ENCODE data around the gene SLC6A20.

The SLC6A20 gene

GRCh38 chr3:45800611-45801010 is 4.3 kb upstream of the SLC6A20 start:
- DNase-seq (ENCODE audit: low spot score) = peak; percentile 80

GRCh38 chr3:45799586-45799985 is 3.2 kb upstream of the SLC6A20 start:
- no peak for DNase-seq (ENCODE audit: low spot score)

GRCh38 chr3:45798034-45798433 is 1.7 kb upstream of the SLC6A20 start:
- DNase-seq (ENCODE audit: low spot score) = no peak

GRCh38 chr3:45796902-45797637 is 734 bp upstream of the SLC6A20 start:
- DNase-seq (ENCODE audit: low spot score) = no peak

DNA sequence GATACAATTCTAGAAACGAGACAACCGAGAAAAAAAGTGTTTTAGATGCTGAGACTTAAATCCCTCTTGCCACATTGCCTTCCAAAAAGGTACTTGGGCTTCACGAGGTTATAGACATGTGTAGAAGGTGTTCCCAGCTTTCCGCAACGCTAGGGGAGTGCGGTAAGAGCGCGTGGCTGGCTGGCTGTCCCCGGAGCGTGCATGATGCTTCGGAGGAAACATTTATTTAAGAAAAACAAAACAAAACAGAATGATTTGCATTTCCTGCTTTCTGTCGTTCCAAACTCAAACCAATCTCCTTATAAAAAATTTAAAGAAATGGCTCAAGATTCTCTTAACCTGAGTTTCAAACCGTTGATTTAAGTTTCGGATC is 841 bp downstream of the SLC6A20 start:
- DNase-seq (ENCODE audit: low spot score) = no peak

DNA sequence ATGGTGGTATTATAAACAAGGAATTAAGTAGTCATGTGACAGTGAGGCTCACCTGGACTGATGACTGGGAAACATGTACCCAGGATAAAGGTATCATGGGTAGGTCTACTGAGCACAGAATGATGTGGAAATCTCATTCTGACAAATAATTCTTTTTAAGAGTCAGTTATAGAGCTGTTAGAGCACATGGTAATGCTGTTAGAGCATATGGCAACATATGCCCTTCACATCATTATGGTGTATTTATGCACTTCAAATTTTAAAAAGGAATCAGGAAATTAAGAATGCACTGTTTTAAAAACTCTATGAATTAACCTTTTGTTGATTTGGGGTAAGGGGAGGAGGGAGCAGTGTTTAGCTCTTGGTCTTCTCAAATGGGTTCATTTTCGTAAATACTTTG is 1.7 kb downstream of the SLC6A20 start:
- DNase-seq (ENCODE audit: low spot score) = no peak

GRCh38 chr3:45794177-45794560 is 2.2 kb downstream of the SLC6A20 start:
- DNase-seq (ENCODE audit: low spot score) = no peak

DNA sequence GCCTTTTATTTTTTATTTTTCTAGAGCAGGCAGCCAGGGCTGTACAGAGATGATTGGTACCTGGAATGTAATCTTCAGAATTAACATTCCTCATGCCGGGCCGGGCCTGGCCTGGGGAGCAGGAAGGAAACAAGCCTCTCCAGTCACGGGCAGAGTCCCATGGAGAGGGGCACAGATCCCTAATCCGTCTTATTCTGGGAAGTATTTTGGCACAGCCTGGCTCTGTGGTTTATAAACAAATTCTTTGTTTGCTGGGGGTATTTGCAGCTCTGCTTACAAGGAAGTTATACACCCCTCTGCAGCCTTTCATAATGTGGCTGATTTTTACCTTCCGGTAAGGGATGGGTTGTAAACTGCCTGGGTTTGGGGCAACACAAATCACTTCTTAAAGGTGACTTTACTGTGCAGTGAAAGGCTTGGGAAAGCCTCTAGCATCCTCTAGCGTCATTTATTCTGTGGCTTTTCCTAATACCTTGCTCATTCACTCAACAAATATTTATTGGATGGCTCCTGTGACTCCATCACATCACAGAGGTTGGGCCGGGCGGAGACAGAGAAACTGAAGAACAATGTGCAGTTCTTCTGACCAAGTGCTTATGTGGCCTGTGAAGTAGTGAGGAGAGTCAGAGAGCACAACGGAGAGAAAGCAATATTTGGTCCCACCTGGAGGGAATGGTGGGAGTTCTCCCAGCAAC is 2.7 kb downstream of the SLC6A20 start:
- peak; percentile 69 for DNase-seq (ENCODE audit: low spot score)

- no peak for DNase-seq (ENCODE audit: low spot score)
Observed at GRCh38 chr3:45792516-45793172, 3.7 kb downstream of the SLC6A20 start.

GRCh38 chr3:45792036-45792435 is 4.3 kb downstream of the SLC6A20 start:
- DNase-seq (ENCODE audit: low spot score) = no peak

GRCh38 chr3:45790596-45790995 is 5.7 kb downstream of the SLC6A20 start:
- DNase-seq (ENCODE audit: low spot score) = no peak

- DNase-seq (ENCODE audit: low spot score) = no peak
Observed at GRCh38 chr3:45789235-45789812, 7.0 kb downstream of the SLC6A20 start.

DNA sequence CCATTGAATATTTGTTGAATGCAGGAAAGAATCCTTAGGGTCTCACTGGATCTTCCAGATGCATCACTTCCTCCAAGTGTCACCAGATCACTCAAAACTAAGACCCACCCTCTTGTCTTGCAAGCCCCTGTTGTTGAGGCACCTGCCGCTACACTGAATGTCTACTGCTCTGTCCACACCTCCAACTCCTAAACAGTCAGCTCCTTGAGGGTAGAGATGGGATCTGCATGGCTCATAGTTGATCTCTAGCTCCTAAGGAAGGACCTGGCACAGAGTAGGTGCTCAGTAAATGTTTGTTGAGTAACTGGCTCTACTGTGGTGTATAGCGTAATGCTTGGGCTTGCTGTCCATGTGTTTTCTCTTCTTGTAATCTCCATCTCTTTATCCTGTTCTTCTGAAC is 8.8 kb downstream of the SLC6A20 start:
- DNase-seq (ENCODE audit: low spot score) = no peak

DNA sequence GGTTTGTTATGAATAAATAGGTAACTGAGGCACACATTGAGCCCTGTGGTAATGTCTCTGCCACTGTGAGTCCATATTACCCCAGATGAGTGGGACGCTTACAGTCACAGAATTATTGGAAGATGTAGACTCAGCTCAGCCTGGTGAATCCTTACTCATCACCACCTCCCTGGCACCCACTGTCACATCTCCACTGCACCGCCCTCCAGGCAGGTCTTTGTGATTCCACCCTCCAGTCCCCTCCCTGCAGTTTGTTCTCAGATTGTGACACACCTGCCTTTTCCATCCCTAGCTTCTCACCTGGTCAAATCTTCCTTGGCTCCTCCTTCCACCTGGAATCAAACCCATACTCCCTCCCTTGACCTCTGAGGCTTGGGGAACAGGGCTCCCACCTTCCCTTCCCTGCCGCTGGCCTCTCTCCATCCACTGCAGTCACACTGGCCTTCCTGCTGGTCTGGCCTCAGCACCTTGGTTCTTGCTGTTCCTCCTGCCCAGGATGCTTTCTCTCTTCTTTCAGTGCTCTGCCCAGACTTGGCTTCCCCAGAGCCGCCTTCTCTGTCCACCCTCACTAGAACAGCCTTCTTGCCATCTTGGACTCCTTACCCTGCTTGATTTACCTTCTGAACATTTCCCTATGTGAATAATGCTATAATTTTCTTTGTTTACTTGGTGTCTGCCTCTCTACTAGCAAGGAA is 9.4 kb downstream of the SLC6A20 start:
- no peak for DNase-seq (ENCODE audit: low spot score)

DNA sequence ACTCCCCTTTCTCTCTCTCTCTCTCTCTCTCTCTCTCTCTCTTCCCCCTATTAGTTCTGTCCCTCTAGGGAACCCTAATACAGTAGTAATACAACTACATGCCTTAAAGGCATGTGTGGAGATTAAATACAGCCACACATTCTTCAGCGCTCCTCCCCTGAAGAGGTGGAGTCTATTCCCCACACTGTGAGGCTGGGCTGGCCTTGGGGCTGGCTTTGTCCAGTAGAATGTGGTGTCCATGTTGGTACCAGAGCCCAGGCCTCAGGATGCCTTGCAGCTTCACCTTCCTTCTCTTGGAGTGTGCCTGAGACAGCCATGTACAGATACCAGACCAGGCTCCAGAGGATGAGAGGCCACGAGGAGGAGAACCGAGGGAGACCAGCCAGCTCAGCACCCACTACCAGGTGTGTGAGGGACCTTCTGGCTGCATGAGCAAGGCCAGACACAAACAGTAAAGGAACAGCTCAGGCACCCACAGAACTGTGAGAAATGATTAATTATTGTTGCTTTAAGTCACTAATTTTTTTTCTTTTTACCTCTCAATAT is 10.7 kb downstream of the SLC6A20 start:
- DNase-seq (ENCODE audit: low spot score) = no peak

GRCh38 chr3:45783667-45784066 is 12.7 kb downstream of the SLC6A20 start:
- no peak for DNase-seq (ENCODE audit: low spot score)

- no peak for DNase-seq (ENCODE audit: low spot score)
Observed at GRCh38 chr3:45782381-45782780, 14.0 kb downstream of the SLC6A20 start.

DNA sequence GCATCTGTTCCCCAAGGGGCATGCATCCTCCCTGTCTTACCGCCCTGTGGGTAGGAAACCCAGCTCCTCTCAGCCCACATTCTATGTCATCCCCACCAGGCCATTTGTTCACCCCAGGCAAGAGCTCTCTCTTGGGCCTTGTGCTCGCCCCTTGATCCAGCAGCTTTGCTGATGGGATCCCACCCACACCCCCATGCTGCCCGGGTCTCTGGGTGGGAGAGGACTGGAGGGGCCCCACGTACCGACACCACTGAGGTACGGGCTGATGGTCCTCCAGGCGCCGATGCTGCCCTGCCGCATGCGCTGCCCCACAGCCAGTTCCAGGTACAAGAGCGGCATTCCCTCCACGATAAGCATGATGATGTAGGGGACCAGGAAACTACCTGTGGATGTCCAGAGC is 14.5 kb downstream of the SLC6A20 start:
- DNase-seq (ENCODE audit: low spot score) = no peak

DNA sequence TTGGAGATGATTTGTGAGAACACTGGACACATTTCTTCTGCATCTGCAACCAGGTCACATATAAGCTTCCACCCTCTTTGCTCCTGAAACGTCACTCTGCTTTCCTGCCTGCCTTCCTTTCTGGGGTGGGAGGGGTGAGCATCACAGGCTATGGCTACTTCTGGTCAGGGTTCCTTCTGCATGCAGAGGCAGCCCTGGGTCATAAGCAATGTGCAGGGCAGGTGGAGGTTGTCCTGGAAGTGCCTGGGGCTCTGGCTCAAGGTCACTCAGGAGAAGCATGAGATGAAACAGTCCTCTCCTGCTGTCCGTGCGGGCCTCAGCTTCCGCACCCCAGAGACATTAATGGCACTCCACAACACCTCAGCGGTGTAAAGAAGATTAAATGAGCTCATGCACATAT is 15.1 kb downstream of the SLC6A20 start:
- no peak for DNase-seq (ENCODE audit: low spot score)

DNA sequence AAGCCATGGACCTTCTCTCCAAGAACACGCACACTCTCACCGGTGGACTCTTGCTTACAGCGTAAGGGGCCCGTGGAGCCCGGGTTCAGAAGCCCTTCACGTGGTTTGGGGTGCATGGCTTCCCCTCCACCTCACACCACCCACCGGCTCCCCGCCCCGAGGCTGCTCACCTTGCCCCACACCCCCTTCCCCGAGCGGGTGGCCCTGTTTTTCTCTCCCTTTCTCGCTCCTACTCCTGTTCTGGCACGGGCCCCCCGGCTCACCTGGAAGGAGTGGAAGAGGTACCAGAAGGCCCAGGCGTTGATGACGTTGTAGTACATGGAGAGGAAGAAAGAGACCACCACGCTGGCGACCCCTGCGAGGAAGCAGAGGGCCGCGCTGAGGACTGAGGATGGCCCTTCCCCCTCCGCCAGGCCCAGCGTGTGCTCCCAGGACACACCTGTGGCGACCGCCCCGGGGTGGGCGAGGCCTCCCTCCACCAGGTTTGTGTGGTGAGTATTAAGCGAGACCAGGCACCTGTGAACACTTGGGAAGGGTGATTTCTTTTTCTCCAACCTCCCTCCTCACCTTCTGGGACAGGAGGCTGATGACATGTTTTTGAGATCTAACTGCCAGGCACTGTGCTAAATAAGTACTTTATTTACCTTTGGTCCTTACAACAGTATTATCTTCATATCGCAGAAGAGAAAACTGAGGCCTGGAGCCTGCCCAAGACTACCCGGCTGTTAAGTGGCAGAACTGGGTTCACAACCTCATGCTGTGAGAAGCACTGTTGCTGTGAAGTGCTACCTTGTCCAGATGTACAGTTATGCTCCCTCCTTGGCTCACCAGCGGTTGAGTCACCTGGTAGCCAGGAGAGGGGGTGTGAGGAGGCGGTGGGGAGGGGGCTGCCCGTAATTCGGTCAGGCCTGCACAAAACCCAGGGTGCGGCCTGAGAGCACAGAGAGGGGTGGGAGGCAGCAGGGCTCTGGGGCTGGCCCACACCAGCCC is 16.3 kb downstream of the SLC6A20 start:
- DNase-seq (ENCODE audit: low spot score) = no peak

GRCh38 chr3:45778761-45779201 is 17.6 kb downstream of the SLC6A20 start:
- no peak for DNase-seq (ENCODE audit: low spot score)
